DMS153 (cell line): ENCODE results near the gene SLC51A.
"Not testable (repeated sequence)": the region's sequence is repeated elsewhere in the genome, so short reads cannot be mapped to it uniquely, and the experiment has no call there.

Source experiments
- DNase-seq: peaks from one replicate; lab custom pipeline; 2025; lab: John Stamatoyannopoulos, UW

Gene SLC51A

DNA sequence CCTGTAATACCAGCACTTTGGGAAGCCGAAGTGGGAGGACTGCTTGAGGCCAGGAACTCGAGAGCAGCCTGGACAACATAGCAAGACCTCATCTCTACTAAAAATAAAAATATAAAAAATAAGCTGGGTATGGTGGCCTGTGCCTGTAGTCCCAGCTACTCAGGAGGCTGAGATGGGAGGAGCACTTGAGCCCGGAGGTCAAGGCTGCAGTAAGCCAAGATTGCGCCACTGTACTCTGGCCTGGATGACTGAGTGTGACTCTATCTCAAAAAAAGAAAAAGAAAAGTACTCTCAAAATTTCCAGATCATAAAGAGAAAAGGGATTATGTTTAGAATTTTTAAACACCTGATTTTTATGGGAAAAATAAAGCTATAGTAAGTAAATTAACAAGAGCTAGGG is 24.1 kb downstream of the SLC51A start:
- DNase-seq, result no peak

DNA sequence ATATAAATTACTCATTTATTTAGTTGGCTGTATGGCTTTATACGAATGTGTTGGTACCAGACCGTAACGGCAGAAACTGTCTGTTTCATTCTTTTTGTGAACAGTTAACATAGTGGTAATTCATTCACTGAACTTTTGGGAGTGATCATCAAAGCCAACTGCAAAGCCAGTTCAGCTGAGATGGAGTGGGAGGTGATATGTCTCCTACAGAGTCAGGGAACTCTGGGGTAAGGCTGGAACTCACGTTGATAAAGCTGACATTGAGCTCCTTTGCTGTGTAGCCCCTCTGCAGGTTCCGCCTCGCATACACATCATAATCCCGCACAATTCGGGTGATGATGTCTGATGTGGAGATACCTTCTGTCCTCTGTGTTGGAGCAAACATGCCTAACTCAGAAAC is 25.4 kb downstream of the SLC51A start:
- no peak for DNase-seq

- not testable (repeated sequence) for DNase-seq
Measured at GRCh38 chr3:196244166-196244565, 27.8 kb downstream of the SLC51A start.

DNA sequence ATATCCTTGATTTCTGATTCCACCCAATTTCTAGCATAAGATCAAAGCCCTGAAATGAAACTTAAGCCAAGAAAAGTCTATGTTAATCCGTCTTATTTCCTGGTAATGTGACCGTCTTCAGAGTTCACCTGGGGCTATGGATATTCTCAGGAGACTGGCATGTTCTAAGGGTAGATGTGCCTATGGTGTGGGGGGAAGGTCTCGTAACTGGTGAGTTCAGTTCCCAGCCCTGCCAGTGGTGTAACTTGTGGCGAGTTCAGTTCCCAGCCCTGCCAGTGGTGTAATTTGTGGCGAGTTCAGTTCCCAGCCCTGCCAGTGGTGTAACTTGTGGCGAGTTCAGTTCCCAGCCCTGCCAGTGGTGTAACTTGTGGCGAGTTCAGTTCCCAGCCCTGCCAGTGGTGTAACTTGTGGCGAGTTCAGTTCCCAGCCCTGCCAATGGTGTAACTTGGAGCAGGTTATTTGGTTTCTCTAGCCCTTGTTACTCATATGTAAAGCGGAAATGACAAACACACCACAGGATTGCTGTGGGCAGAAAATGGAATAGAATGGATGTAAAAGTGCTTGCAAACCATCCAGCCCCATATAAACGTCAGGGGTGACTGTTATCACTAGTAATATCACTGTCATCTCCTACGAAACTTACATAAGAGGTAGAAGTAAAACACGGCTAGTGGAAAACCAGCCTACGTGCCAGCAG is 30.4 kb downstream of the SLC51A start:
- no peak for DNase-seq

DNA sequence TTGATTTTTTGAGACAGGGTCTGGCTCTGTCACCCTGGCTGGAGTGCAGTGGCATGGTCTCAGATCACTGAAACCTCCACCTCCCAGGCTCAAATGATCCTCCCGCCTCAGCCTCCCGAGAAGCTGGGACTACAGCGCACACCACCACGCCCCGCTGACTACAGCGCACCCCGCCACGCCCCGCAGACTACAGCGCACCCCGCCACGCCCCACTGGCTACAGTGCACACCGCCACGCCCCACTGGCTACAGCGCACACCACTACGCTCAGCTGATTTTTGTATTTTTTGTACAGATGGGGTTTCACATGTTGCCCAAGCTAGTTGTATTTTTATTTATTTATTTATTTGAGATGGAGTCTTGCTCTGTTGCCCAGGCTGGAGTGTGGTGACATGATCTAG is 35.6 kb downstream of the SLC51A start:
- no peak for DNase-seq

DNA sequence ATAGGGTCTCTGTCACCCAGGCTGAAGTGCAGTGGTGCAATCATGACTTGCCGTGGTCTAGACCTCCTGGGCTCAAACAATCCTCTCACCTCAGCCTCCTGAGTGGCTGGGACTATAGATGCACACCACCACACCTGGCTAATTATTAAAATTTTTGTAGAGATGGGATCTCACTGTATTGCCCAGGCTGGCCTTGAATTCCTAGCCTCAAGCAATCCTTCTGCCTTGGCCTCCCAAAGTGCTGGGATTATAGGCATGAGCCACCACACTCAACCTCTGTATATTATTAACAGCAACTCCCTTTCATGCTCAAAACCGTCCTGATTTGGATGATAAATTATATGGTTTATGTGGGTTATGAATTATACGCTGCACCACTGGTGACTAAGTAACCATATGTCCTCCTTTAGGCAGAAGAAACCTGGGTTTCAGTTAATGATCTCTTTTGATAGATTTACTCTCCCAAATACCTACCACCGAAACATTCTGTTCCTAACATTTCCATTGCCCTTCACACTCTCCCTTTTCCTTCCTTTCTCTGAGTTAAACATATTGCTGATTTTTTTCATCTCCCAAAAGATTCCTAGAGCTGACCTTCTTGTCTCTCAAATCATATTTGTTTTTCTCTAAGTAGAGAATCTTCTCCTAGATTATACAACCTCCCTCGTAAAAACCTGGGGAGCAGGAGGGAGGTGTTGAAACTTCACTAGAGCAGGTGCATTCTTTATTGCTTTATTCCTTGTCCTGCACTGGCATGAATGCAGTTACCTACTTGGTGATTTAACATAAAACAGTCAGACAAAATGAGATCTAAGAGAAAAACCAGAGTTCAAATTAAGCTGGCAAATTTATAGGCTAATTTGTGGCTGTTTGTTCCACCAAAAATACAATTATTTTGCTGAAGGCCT is 38.3 kb downstream of the SLC51A start:
- no peak for DNase-seq

DNA sequence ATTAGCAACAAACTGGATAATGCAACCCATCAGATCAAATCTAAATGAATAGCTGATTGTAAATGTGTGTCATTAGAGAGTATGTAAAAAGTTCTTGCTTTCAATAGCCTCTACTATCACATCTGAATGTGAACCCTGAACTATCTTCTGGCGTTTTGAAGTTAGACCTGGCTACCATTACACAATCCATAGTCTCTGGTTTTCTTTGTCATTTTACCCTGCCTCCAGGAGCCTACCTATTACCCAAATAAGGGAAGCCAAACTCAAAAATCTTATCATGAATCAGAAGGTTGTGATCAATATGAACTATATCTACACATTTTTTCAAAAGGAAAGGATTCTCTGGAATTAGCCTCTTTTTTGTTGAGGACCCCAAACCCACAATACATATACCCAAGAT is 39.4 kb downstream of the SLC51A start:
- DNase-seq, result no peak

- DNase-seq, result no peak
Measured at GRCh38 chr3:196260784-196261183, 44.5 kb downstream of the SLC51A start.

DNA sequence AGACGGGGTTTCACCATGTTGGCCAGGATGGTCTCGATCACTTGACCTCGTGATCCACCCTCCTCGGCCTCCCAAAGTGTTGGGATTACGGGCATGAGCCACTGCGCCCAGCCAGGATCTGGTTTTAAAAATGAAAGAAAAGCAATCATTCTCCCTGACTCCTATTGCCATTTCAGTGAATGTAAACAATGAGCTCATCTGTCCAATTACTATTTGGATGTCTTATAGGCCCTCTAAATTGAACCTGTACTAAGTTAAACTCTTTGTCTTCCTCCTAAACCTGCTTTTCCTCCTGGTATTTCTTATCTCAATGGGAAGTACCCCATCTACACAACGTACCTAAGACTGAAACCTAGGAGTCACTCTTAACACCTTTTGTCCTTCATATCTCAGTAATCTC is 47.5 kb downstream of the SLC51A start:
- no peak for DNase-seq

DNA sequence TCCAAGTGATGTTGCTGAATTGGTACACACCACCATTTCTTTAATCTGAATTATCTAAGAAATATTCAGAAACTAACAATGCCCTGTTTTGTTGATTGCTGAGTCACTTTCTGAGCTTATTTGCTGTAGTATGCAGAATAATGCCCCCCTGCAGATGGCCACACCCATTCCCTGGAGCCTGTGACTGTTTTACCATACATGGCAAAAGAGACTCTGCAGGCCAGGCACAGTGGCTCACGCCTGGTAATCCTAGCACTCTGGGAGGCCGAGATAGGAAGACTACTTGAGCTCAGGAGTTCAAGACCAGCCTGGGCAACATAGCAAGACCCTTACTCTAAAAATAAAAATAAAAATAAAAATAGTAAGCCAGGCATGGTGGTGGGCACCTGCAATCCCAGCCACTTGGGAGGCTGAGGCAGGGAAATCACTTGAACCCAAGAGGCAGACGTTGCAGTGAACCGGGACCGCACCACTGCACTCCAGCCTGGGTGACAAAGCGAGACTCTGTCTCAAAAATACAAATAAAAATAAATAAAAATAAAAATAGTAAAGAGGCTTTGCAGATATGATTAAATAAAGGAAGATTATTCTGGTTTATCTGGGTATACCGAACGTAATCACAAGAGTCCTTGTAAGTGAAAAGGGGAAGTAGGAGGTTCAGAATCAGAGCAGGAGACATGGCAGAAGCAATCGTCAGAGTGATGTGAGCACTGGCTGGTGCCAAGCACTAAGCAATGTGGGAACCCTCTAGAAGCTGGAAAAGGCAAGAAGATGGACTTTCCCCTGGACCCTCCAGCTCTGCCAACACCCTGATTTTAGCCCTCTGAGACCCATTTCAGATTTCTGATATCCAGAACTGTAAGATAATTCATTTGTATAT is 52.2 kb downstream of the SLC51A start:
- no peak for DNase-seq

GRCh38 chr3:196270499-196270898 is 54.2 kb downstream of the SLC51A start:
- DNase-seq, result no peak

GRCh38 chr3:196272826-196273225 is 56.5 kb downstream of the SLC51A start:
- DNase-seq, result no peak

- no peak for DNase-seq
Measured at GRCh38 chr3:196273655-196274054, 57.3 kb downstream of the SLC51A start.

DNA sequence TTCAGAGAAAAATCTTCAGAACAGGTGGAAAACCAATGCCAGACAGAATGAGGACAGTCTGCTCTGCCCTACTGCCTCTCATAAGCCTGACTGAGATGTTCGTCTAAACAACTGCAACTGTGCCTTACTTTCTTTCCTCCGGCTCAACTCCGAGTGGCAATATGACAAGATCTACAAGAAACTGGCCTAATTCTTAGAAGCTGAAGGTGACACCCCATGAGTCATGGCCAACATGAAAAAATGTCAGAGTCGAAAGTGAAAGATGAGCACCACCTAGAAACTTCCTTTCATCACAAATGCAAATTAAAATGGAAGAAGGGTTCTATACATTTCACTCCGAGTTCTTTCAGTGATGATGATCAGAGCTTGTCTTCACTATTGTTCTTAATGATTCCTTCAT is 58.3 kb downstream of the SLC51A start:
- DNase-seq, result no peak

DNA sequence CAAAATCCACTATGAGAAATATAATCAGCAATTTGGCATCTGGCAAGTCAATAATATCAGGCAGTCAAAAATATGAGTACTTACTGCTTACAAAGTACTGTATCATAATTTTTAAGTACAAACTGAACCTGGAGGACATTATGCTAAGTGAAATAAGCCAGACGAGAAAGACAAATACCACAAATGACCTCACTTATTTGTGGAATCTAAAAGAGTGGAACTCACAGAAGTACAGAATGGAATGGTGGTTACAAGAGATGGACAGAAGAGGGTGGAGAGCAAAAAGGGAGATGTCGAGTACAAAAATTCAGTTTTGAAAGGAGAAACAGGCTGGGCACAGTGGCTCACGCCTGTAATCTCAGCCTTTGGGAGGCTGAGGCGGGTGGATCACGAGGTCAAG is 58.8 kb downstream of the SLC51A start:
- no peak for DNase-seq

DNA sequence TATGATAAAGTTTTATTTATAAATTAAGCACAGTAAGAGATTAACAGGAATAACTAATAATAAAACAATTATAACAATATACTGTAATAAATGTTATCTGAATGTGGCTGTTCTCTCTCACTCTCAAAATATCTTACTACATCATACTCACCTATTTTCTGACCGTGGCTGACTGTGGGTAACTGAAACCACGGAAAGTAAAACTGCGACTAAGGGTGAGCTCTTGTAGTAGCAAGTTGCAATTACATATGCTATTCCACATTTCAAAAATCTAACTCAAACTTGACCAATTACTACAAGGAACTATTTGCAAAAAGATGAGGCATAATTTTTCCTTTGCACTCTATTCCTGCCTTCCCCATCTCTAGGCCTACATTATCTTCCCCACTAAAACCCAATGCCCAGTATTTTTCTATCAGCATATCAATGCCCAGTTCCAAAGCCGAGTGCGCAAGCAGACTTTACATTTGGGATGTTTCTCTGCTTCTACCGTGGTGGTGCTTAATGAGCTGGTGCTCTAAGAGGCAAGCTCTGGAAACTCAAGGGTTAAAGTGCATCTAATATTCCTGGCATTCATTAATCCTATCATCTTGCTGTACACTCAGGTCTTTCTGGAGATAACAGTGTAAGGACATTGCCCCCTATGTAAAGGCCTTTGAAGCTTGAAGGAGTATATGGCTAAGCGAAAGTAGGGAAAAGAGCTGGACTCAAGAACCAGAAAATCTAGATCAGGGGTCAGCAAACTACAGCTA is 64.5 kb downstream of the SLC51A start:
- no peak for DNase-seq

GRCh38 chr3:196281962-196282361 is 65.6 kb downstream of the SLC51A start:
- DNase-seq, result no peak
